Parathyroid adenoma (tissue), 2 donors: ENCODE measurements around the gene PPP6R2.

Experiments
- H2AFZ ChIP-seq: fragments of 300-600 bp; sonication (generic); one replicate; pipeline ENCODE4 v1.7.0; 2017; ENCODE audit warnings: antibody characterized with exemption, mild to moderate bottlenecking
- H3K27ac ChIP-seq: fragments of 300-600 bp; sonication (generic); one replicate; pipeline ENCODE4 v1.7.0; 2017
- H3K27me3 ChIP-seq: fragments of 300-600 bp; sonication (generic); one replicate; pipeline ENCODE4 v1.7.0; 2017; ENCODE audit warnings: low read length; ENCODE audit not compliant: control insufficient read depth, insufficient read depth
- H3K36me3 ChIP-seq: fragments of 300-600 bp; sonication (generic); one replicate; pipeline ENCODE4 v1.7.0; 2017; ENCODE audit warnings: low read length; ENCODE audit not compliant: control insufficient read depth, insufficient read depth
- H3K4me1 ChIP-seq: fragments of 300-600 bp; sonication (generic); one replicate; pipeline ENCODE4 v1.7.0; 2017; ENCODE audit warnings: control low read depth
- H3K4me2 ChIP-seq: fragments of 300-600 bp; sonication (generic); one replicate; pipeline ENCODE4 v1.7.0; 2017; ENCODE audit warnings: low read length
- H3K4me3 ChIP-seq: fragments of 300-600 bp; sonication (generic); one replicate; pipeline ENCODE4 v1.7.0; 2017; ENCODE audit warnings: low read depth, low read length
- H3K79me2 ChIP-seq: fragments of 300-600 bp; sonication (generic); one replicate; pipeline ENCODE4 v1.7.0; 2017; ENCODE audit warnings: control low read depth
- H3K9ac ChIP-seq: fragments of 300-600 bp; sonication (generic); one replicate; pipeline ENCODE4 v1.7.0; 2017; ENCODE audit warnings: mild to moderate bottlenecking
- H3K9me3 ChIP-seq: fragments of 300-600 bp; sonication (generic); one replicate; pipeline ENCODE4 v1.7.0; 2017; ENCODE audit warnings: low read length; ENCODE audit not compliant: control insufficient read depth
- TF ChIP-seq, protein P1 (sequence below): fragments of 300-600 bp; sonication (generic); IDR thresholded peaks from one replicate; pipeline ENCODE4 v1.7.0; 2017; ENCODE audit warnings: antibody characterized with exemption, mild to moderate bottlenecking
- donor health status: primary hyperparathyroidism.

PPP6R2 gene

DNA sequence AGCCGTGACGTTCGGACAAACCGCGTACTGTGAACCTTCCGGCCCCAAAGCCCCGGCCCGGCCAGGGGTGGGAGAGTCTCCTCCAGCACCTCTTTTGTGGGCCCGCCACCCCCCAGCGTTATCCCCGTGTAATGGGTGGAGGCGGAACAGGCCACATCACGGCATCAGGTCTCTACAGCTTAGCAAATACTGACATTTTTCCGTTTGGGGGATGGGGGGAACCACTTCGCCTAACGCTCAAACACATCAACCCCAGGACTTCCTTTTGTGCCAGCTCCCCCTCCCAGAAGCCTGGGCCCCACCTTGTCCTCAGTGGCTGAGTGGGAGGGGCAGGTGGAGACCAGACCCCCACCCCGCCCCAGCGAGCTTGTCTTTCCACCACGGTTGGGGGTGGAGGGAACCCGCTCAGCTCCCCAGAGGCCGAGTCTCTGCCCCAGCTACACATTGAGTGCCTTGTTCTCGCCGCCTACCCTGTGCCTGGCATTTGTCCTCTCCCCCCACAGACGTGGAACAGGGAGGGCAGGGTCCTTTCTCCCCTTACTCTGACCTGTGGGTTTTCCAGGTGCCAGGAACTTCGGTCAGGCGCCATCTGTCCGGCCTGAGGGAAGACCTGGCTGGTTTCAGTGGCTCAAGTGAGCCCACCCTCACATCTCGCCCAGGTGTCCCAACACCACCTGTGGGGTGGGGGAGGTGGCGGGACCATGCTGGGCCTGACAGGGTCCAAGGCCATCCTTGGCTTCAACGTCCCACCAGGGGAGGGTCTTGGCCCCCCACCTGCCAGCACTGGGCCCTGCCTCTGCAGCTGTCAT lies 102.1 kb downstream of the PPP6R2 start:
- H3K27ac ChIP-seq = no peak overlapping the region
- no peaks in the 10 kb centered on the region for H3K36me3 ChIP-seq
- H3K9ac ChIP-seq = no peak overlapping the region

DNA sequence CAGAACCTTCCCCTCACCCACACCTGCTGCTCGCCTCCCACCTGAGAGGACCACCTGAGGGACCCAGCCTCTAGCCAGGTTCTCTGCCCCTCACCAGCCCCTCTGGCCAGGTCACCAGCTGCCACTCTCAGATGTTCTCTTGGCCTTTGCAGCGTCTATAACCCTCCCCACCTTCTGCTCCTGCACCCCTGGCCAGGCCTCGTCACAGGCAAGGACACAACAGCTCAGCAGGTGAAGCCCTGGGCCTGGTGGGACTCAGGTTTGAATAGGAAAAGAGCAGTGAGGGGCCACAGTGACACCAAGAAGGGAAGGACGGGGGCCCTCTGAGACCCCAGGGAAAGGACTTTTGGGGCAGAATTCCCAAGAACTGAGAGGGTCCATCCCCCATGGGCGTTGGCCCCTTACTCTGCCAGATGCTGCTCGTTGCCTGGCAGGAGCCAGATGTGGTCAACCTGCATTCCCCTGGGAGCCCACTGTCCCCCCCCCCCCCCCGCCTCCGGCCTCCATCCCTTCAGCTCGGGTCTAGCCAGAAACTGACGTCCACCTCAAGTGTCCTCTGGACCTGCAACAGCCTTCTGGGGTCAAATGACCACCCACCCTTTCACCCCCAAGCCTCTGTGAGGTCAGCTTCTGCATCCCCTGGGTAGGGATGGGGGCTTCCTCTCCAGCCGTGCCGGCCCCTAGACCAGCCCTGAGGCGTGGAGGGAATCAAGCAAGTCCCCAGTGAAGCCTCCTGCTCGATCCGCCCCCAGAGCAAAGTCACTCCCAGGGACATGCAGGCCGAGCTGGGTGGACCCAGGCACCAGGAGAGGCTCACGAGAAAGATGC lies 103.0 kb downstream of the PPP6R2 start:
- no peaks in the 10 kb centered on the region for H3K27me3 ChIP-seq
- H3K9ac ChIP-seq = no peak overlapping the region
- H3K4me3 ChIP-seq = no peak overlapping the region
- H2AFZ ChIP-seq = no peak overlapping the region
- no peaks in the 10 kb centered on the region for H3K9me3 ChIP-seq
- TF ChIP-seq, protein P1, sequence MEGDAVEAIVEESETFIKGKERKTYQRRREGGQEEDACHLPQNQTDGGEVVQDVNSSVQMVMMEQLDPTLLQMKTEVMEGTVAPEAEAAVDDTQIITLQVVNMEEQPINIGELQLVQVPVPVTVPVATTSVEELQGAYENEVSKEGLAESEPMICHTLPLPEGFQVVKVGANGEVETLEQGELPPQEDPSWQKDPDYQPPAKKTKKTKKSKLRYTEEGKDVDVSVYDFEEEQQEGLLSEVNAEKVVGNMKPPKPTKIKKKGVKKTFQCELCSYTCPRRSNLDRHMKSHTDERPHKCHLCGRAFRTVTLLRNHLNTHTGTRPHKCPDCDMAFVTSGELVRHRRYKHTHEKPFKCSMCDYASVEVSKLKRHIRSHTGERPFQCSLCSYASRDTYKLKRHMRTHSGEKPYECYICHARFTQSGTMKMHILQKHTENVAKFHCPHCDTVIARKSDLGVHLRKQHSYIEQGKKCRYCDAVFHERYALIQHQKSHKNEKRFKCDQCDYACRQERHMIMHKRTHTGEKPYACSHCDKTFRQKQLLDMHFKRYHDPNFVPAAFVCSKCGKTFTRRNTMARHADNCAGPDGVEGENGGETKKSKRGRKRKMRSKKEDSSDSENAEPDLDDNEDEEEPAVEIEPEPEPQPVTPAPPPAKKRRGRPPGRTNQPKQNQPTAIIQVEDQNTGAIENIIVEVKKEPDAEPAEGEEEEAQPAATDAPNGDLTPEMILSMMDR = no peak
- no peaks in the 10 kb centered on the region for H3K4me1 ChIP-seq
- H3K27ac ChIP-seq = no peak overlapping the region
- H3K36me3 ChIP-seq = no peaks in the 10 kb centered on the region
- H3K79me2 ChIP-seq = no peaks in the 10 kb centered on the region
- no peak overlapping the region for H3K4me2 ChIP-seq

More for the DNA sequence above, 102.1 kb downstream of the PPP6R2 start:
- Histone ChIP-seq H3K27me3 (no peaks in the 10 kb centered on the region), H3K4me1 (no peaks in the 10 kb centered on the region), H3K9me3 (no peaks in the 10 kb centered on the region), H2AFZ (no peak overlapping the region), H3K4me3 (no peak overlapping the region), H3K4me2 (no peak overlapping the region), H3K79me2 (no peaks in the 10 kb centered on the region)
- TF ChIP-seq, protein P1 = no peak

DNA sequence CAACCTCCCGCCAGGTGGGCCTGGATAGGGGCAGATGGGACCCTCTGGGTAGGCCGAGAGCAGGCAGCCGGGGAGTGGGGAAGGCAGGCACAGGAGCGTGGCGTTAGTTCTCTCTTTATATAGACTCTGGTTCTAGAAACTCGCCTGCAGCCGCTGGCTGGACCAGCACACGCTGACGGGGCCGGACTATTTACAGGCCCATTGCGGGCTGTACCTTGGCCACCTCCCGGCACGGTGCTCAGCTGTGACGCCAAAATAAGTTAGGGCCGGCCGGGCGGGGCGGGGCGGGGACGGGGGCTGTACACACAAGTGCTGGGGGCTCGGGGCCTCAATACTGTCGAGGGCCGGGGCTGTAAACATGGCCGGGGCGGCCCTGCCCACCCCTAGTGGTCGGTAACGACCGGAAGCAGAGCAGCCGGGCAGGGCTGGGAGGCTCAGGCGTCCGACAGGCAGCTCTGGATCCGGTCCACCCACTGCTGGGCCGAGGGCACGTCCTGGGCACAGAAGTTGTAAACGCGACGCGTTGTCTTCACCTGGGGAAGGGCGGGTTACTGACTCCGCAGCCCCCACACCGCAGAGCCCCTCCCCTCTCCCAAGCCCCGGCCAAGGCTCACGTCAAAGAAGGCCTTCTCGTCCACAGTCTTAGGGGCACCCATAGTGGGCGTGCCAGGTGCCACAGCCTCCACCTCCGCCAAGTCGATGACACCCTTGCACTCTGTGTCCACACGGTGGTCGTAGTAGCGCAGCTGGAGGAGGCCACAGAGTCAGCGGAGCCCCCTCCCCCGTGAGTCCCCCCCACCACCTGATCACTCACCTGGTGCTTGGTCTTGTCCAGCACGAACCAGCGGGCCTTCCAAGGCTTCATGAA lies 103.8 kb downstream of the PPP6R2 start:
- Histone ChIP-seq H3K27ac (no peak overlapping the region), H3K36me3 (no peaks in the 10 kb centered on the region), H3K9ac (no peak overlapping the region), H3K9me3 (no peaks in the 10 kb centered on the region), H3K4me1 (no peaks in the 10 kb centered on the region), H3K79me2 (no peaks in the 10 kb centered on the region), H3K4me3 (no peak overlapping the region), H3K4me2 (no peak overlapping the region), H3K27me3 (no peaks in the 10 kb centered on the region), H2AFZ (no peak overlapping the region)
- TF ChIP-seq, protein P1 = no peak

DNA sequence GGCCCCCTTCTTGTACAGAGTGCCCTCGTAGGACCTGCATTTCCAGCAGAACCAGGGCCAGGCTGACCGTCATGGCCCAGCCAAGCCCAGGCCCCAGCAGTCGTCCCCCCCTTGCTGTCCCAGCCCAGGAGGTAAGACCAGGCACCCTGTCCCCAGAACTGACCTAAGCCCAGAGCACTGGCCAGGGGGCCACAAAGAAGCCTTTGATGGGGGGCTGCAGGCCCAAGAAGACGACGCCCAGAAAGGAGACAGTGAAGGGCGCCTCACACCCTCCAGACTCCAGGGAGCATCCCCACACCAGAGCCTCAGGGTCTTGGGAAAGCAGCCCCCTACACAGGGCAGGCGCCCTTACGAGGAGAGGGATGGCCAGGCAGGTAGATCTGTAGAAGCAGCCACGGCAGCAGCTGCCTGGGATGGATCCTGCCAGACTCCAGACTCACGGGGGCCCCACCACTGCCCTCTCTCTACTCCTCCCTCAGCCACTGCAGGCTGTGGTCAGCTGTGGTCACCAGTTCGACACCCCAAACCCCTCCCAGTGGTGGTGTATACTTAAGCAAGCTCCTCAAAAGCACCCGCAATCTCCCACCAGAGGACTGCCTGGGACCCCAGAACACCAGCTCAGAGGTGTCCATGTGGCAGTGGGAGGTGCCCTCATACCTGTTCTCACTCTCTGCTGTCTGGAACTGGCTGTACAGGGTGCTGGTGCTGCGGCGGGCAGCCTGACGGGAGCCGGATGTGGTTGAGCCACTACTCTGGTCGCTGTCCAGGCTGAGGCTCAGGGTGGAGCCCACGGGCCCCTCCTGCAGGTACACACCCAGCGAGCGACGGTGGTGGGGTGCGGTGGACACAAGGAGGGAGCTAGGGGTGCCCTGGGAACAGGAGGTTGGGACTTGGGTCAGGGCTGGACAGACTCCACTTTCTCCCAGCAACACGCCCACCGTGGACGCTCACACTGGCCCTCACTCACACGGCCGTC lies 104.7 kb downstream of the PPP6R2 start:
- Histone ChIP-seq H3K4me2 (no peak overlapping the region), H3K36me3 (no peaks in the 10 kb centered on the region), H3K4me1 (no peaks in the 10 kb centered on the region), H3K79me2 (no peaks in the 10 kb centered on the region), H3K27me3 (no peaks in the 10 kb centered on the region), H3K27ac (no peak overlapping the region), H3K9me3 (no peaks in the 10 kb centered on the region), H3K4me3 (no peak overlapping the region), H3K9ac (no peak overlapping the region), H2AFZ (no peak overlapping the region)
- TF ChIP-seq, protein P1 = no peak
